GM12878 (cell line): ENCODE measurements around the gene RICTOR. TPM values are rescaled to one million over a fixed set of nuclear protein-coding genes. Genes with fewer than 3 reads are reported as not detected.

ENCODE experiments used
- ATAC-seq: fragments of 200-7000 bp; cut with Tn5 transposase; 3 replicates; pipeline ENCODE4 v1.9.1; 2020; ENCODE audit warnings: mild to moderate bottlenecking, moderate library complexity
- BruUV-seq: library from RNA; stranded (reverse); fragments of 400-500 nt; replicated peaks from 2 replicates; lab custom pipeline; 2021; lab: Mats Ljungman, UMichigan
- CTCF ChIA-PET: fragments of 300-600 bp; sonication (Branson Sonifier 250); formaldehyde crosslinking; extraction: SDS; loops from one replicate; lab custom pipeline; 2021; ENCODE audit warnings: inconsistent platforms; lab: Yijun Ruan, JAX
- POLR2A ChIA-PET: fragments of 350-600 bp; formaldehyde crosslinking; extraction: SDS; loops from one replicate; lab custom pipeline; 2021; ENCODE audit warnings: inconsistent platforms; lab: Charles Lee
- RAD21 ChIA-PET: fragments of 300-600 bp; sonication (Branson Sonifier 250); formaldehyde crosslinking; loops from one replicate; lab custom pipeline; 2023; ENCODE audit warnings: antibody characterized with exemption; ENCODE audit not compliant: unreplicated experiment; lab: Charles Lee
- SMC1A ChIA-PET: fragments of 300-600 bp; sonication (Branson Sonifier 250); formaldehyde crosslinking; loops from one replicate; lab custom pipeline; 2023; ENCODE audit not compliant: unreplicated experiment, uncharacterized antibody; lab: Charles Lee
- DNase-seq: peaks from one replicate; pipeline ENCODE4 v3.0.0-alpha.2; 2011; ENCODE audit warnings: low read depth, low spot score
- FAIRE-seq: peaks from 3 replicates; lab custom pipeline; 2011; peaks lifted over from hg19 to GRCh38; lab: Jason Lieb, UNC
- H2AFZ ChIP-seq: 2 replicates; pipeline ENCODE4 v1.6.0; 2011; ENCODE audit warnings: low read depth, low read length, control low read depth; ENCODE audit not compliant: control insufficient read depth
- H3K27ac ChIP-seq: 2 replicates; pipeline ENCODE4 v1.5.1; 2011; ENCODE audit warnings: control low read depth; ENCODE audit not compliant: control insufficient read depth, insufficient read depth
- H3K27me3 ChIP-seq, 2 experiments: replicated peaks in 1 of 2; 2 replicates each; pipeline versions ENCODE4 v1.6.0 to v1.6.1; 2011; ENCODE audit warnings: low read length in 1 of 2; ENCODE audit not compliant: control insufficient read depth in 2 of 2, insufficient read depth in 2 of 2
- H3K36me3 ChIP-seq, 2 experiments: 2 replicates each; pipeline ENCODE4 v1.5.1; 2011; ENCODE audit warnings: low read length in 1 of 2; ENCODE audit not compliant: control insufficient read depth in 2 of 2, insufficient read depth in 2 of 2
- H3K4me1 ChIP-seq: 2 replicates; pipeline ENCODE4 v1.6.1; 2011; ENCODE audit warnings: mild to moderate bottlenecking, low read length, moderate library complexity, mixed read lengths; ENCODE audit not compliant: control insufficient read depth, insufficient read depth
- H3K4me2 ChIP-seq: 2 replicates; pipeline ENCODE4 v1.6.0; 2011; ENCODE audit warnings: control low read depth; ENCODE audit not compliant: control insufficient read depth, insufficient read depth
- H3K4me3 ChIP-seq: fragments of 200-600 bp; sonication (generic); 2 replicates; pipeline ENCODE4 v1.5.1; 2016
- H3K79me2 ChIP-seq: 2 replicates; pipeline ENCODE4 v1.6.0; 2011; ENCODE audit warnings: low read length; ENCODE audit not compliant: control insufficient read depth, insufficient read depth
- H3K9ac ChIP-seq: 2 replicates; pipeline ENCODE4 v1.8.0; 2011; ENCODE audit warnings: low read length, control low read depth, mixed read lengths; ENCODE audit not compliant: control insufficient read depth, insufficient read depth
- H3K9me3 ChIP-seq: replicated peaks from 3 replicates; pipeline ENCODE4 v1.5.1; 2011; ENCODE audit warnings: mild to moderate bottlenecking, low read length; ENCODE audit not compliant: control insufficient read depth, insufficient read depth
- H4K20me1 ChIP-seq: 2 replicates; pipeline ENCODE4 v1.6.0; 2011; ENCODE audit not compliant: control insufficient read depth, insufficient read depth
- CBFB ChIP-seq: IDR thresholded peaks from 2 replicates; pipeline ENCODE4 v1.6.1; 2016; ENCODE audit warnings: antibody characterized with exemption, low read depth
- GATAD2B ChIP-seq: fragments of 450-650 bp; conservative IDR thresholded peaks from 2 replicates; pipeline ENCODE4 v1.6.1; 2017; ENCODE audit warnings: low read depth, mild to moderate bottlenecking, moderate library complexity
- MXI1 ChIP-seq: fragments of 150-350 bp; IDR thresholded peaks from 2 replicates; pipeline ENCODE4 v1.6.1; 2011; ENCODE audit warnings: low read depth, mild to moderate bottlenecking, inconsistent platforms, low read length, improper control_type of control experiment
- NKRF ChIP-seq: fragments of 450-650 bp; conservative IDR thresholded peaks from 2 replicates; pipeline ENCODE4 v1.6.1; 2017; ENCODE audit warnings: mild to moderate bottlenecking, moderate library complexity
- RBBP5 ChIP-seq: fragments of 200-600 bp; sonication (generic); conservative IDR thresholded peaks from 2 replicates; pipeline ENCODE4 v1.6.1; 2016
- ZNF592 ChIP-seq: fragments of 450-650 bp; IDR thresholded peaks from 2 replicates; pipeline ENCODE4 v1.6.1; 2017; ENCODE audit warnings: mild to moderate bottlenecking, moderate library complexity
- ZSCAN29 ChIP-seq: fragments of 450-650 bp; IDR thresholded peaks from 2 replicates; pipeline ENCODE4 v1.6.1; 2017; ENCODE audit warnings: mild to moderate bottlenecking, moderate library complexity
- WGBS: methylation state at CpG from one replicate; pipeline ENCODE4 v1.1.6; 2016; ENCODE audit warnings: low lambda C conversion rate; ENCODE audit not compliant: insufficient replicate concordance, insufficient coverage; ENCODE audit errors: missing lambda C conversion rate; 5-methylcytosine and 5-hydroxymethylcytosine counted together
- in situ Hi-C: fragments of 300-500 bp; cut with MboI; formaldehyde crosslinking; loops from 9 replicates; pipeline ENCODE4 v1.14.3; 2018; ENCODE audit warnings: mixed read lengths
- intact Hi-C: fragments of 100-400 bp; cut with micrococcal nuclease; formaldehyde crosslinking; loops from one replicate; pipeline ENCODE4 v1.14.2; 2022; ENCODE audit not compliant: unreplicated experiment
- polyA plus RNA-seq, 11 experiments: library from polyadenylated mRNA; depleted of rRNA in 4 of 11; unstranded in 6 of 11; stranded (reverse) in 5 of 11; fragments of >200 nt; fragmentation: Nextera tagmentation in 4 of 11; fragmentation: Illumina TruSeq in 1 of 11; extraction: Ambion mirVana in 4 of 11; extraction: Trizol in 1 of 11; gene quantifications; 1 replicate in 1 of 11; 2 replicates in 10 of 11; pipeline versions ENCODE4 v1.2.1 to v1.2.3, GENCODE V29; 2011 to 2016; ENCODE audit warnings: inconsistent platforms in 2 of 11, missing spikeins in 2 of 11, low read depth in 1 of 11
- total RNA-seq, 4 experiments: library from RNA; depleted of rRNA in 3 of 4; stranded (reverse); fragments of >200 nt in 3 of 4; fragmentation: Illumina TruSeq in 1 of 4; extraction: Trizol in 1 of 4; gene quantifications; 2 replicates each; pipeline versions ENCODE4 v1.2.1 to v1.2.3, GENCODE V29; 2013 to 2021

Gene RICTOR
- total and polyA plus RNA-seq, 10 of the 15 experiments (the other 5 are each of a cell fraction or from before 2014, with no cell fraction given): 2.7 to 23.0 (median 6.9) TPM

- TF ChIP-seq NKRF: no peak
- no peak for TF ChIP-seq ZSCAN29
- no peak for TF ChIP-seq MXI1
- no peak for TF ChIP-seq GATAD2B
- TF ChIP-seq ZNF592: no peak
- no peak for TF ChIP-seq RBBP5
- TF ChIP-seq, all 136 proteins: peak for 0
Observed at GRCh38 chr5:38932854-38933408, 141.3 kb downstream of the RICTOR start (continued).

GRCh38 chr5:38931731-38932130 is 142.5 kb downstream of the RICTOR start:
- no peaks in the 10 kb centered on the region for H3K36me3 ChIP-seq
- no peak overlapping the region for H3K4me3 ChIP-seq
- no TSS peak for BruUV-seq
- FAIRE-seq (no peak), ATAC-seq (no peak), DNase-seq (no peak)
- POLR2A ChIA-PET: no interaction called here
- SMC1A ChIA-PET: no interaction called here
- CTCF ChIA-PET: interaction anchor here (3.0 to 4.5 kb wide), 2 partner anchors 11 to 149 kb away, joined by 19 to 20 read pairs; no protein-coding TSS in a partner anchor
- 25% methylated on average over 4 of the region's 4 CpGs for WGBS
- H4K20me1 ChIP-seq: no peaks in the 10 kb centered on the region
- H2AFZ ChIP-seq: no peak overlapping the region
- RAD21 ChIA-PET: no interaction called here
- no peaks in the 10 kb centered on the region for H3K9me3 ChIP-seq
- no peak overlapping the region for H3K27ac ChIP-seq
- H3K9ac ChIP-seq: no peak overlapping the region
- intact Hi-C loops: no loop called here
- H3K4me1 ChIP-seq: no peaks in the 10 kb centered on the region
- H3K4me2 ChIP-seq: no peak overlapping the region
- H3K27me3 ChIP-seq: no peaks in the 10 kb centered on the region
- in situ Hi-C loops: no loop called here
- H3K79me2 ChIP-seq: no peaks in the 10 kb centered on the region
- no peak for TF ChIP-seq CBFB
